NCI-H2081 treated with DMSO at 0.1 percent for 48 hours (cell line): ENCODE measurements around the gene SIPA1L3.

ENCODE experiments used
- DNase-seq: peaks from one replicate; lab custom pipeline; 2025; lab: John Stamatoyannopoulos, UW

Gene SIPA1L3

DNA sequence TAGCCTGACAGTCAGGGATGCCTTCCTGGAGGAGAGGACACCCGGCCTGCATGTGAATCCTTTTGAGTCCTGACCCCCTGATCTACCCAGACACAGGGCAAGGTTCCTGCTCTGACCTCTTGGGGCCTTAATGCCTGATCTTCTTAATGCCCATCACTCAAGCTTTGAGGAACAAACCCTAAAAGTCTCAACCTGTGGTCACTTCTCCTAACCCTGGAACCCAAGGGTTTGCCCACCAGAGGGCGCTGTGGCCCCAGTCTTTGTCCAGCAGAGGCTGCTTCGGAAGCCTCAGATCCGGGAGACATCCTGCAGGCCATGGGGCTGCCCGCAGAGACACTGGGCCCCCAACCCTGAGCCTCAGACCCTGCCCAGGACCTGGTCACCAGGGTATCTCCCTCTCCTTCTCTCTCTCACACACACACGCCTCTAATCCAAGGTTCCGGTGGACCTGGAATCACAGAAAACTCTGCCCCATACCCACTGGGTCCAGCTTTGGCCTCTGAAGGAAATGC is 326.8 kb downstream of the SIPA1L3 start:
- no peak for DNase-seq

DNA sequence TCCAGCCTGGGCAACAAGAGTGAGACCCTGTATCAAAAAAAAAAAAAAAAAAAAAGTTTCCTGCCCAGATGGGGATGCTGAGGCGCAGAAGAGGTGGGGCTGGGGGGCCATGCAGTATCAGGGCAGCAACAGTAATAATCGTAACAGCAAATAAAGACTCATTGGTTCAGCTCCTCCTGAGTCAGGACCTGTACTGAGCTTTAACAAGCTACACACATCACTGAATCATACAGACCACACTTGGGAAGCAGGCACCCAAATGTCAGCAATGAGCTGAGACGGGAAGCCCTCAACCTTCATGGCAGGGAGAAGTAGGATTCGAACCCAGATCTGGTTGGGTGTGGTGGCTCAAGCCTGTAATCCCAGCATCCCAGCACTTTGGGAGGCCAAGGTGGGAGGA is 327.6 kb downstream of the SIPA1L3 start:
- no peak for DNase-seq

DNA sequence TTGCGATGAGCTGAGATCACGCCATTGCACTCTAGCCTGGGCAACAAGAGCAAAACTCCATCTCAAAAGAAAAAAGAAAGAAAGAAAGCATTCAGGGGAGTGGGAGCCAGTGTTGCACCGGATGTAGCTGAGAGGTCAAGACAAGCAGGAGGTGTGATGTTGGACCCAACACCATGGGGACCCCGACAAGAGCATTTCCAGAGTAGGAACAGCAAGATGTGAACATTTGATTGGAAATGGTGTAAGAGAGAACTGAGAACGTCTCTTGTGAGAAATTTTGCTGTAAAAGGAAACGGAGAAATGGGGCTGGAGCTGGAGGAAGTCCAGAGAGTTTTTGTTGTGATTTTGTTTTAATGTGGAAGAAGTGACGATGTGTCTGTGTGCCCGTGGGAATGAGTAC is 332.8 kb downstream of the SIPA1L3 start:
- no peak for DNase-seq

DNA sequence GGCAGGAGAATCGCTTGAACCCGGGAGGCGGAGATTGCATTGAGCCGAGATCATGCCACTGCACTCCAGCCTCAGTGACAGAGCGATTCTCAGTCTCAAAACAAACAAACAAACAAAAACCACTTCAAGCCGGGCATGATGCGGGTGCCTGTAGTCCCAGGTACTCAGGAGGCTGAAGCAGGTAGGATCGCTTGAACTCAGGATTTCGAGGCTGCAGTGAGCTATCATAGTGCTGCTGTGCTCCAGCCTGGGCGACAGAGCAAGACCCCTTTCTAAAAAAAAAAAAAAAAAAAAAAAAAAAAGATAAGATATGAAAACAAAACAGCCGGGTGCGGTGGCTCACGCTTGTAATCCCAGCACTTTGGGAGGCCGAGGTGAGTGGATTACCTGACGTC is 336.3 kb downstream of the SIPA1L3 start:
- DNase-seq = no peak

DNA sequence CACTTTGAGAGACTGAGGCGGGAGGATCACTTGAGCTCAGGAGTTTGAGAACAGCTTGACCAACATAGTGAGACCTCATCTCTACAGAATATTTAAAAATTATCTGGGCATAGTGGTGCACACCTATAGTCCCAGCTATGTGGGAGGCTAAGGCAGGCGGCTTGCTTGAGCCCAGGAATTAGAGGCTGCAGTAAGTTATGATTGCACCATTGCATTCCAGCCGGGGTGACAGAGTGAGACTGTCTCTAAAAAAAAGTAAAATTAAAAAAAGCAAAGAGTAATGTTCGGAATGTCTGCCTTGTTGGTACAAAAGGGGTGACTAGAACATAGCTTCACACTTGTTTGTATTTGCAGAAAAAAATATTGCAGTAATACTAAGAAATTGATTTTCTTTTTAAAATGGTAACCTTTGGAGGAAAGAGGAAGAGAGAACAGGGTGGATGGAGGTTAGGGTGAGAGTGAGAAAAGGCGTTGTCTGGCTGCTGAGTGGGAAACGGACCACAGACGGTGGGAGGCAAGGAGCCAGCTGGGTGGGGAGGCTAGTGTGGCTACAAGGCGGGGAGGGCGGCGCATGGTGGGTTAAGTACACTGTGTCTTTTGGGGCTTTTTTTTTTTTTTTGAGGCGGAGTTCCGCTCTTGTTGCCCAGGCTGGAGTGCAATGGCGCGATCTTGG is 339.0 kb downstream of the SIPA1L3 start:
- no peak for DNase-seq

DNA sequence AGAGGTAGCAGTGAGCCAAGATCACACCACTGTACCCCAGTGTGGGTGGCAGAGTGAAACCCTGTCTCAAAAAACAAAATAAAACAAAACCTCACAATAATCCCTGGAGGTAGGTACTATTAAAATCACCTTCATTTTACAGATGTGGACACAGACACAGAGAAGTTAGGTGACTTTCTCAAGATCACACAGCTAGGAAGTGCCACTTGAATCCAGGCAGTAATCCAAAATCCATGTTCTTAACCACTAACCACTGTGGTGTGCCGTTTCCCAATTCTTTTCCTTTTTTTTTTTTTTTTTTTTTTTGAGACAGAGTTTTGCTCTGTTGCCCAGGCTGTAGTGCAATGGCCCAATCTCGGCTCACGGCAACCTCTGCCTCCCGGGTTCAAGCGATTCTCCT is 340.1 kb downstream of the SIPA1L3 start:
- no peak for DNase-seq

DNA sequence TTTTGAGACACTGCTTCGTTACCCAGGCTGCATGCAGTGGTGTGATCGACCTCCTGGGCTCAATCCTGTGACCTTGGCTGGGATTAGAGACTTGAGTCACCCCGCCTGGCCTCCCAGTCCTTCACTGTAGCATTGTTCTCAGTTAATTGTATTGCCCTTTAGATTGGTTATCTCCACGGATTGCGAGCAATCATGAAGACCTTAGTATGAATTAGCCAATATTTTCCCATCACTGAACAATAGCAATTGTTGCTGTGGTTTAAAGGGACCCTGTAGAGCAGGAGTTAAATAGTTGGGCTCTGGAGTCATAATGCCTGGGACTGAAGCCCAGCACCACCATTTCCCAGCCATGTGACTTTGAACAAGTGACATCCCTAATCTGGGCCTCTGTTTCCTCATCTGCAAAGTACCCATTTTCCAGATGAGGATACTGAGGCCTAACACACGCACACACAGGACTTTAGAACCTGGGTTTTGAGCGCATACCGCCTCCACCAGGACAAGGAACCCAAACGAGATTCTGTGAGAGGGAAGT is 340.8 kb downstream of the SIPA1L3 start:
- no peak for DNase-seq

DNA sequence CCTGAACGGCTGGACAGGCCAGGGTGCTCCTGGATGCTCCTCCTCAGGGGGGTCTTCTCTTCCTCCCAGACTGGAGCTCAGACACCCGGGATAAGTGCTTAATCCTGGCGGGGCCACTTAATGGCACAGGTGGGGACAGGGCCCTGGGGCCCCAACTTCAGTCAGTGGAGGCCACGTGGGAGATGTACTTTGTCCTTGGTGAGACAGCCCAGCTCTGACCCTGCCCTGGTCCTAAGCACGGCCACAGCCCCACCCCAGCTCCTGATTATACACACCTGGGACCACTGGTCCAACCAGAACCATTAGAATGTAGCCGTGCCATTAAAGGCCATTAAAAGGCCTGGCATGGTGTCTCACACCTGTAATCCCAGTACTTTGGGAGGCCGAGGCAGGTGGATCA is 341.4 kb downstream of the SIPA1L3 start:
- DNase-seq = no peak

DNA sequence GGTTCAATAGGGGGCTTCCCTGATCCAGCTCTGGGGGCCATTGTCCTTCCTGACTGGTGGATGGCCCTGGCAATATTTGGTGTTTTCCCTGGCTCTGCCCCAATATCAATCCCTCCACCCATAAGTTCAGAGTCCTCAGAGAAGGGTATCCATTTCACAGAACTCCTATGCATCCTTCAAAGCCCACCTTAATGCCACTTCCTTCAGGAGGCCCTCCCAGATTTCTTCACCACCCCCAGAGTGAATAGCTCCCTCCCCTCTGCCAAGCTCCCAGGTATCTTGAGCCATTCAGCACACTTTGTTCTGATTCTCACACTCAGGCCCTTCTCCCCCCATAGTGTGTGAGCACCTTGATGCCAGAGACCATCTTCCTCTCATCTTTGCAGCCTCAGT is 343.4 kb downstream of the SIPA1L3 start:
- DNase-seq = no peak

DNA sequence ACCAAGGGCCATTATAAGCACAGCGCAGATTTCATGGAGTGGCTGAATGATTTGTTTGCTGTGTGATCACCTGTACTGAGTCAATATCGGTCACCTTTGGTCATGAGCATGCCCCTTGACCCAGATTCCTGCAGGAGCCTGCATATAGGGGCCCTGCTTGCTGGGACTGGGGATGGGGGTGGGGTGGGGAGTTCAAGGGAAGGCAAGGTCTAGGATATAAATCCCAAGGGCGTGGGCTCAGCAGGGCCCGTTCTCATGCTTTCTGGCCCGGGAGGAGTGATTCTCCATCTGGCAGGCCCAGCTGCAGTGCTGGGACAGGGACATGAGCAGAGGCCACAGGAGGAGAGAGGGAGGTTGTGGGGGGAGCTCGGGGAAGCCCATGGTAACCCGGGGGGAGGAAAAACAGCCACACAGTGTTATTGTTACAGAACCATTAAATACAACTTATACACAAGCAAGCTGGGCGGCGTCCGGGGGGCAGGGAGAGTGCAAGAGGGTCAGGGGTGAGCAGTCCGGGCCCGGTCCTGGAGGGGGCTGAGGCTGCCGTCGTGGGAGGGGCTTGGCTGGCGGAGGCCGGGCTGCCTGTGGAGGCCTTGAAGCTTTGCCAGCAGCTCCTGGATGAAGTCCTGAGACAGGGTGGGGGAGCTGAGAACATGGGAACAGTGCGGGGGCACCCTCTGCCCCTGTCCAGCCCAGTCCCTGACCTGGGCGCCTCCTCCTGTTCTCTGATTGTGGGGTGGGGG is 344.0 kb downstream of the SIPA1L3 start:
- DNase-seq = no peak

DNA sequence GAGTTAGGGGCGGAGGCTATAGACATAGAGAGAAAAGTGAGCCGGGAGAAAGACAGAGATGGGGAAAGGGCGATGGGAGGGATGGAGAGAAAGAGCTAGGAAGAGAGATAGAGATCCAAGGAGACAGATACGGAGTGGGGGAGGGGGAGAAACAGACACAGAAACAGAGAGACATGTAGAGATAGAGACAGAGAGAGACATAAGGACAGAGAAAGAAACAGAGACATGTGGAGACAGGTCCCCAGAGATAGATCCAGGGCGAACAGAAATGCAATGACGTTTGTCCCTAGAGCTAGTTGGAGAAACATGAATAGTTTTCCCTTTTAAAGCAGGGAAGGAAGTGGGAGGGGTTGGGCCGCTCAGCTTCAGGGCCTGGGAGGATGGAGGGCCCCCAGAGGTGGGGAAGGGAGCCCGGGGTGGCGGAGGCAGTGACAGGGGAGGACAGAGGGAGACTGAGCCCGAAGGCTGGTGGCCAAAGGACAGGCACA is 344.6 kb downstream of the SIPA1L3 start:
- DNase-seq = no peak

DNA sequence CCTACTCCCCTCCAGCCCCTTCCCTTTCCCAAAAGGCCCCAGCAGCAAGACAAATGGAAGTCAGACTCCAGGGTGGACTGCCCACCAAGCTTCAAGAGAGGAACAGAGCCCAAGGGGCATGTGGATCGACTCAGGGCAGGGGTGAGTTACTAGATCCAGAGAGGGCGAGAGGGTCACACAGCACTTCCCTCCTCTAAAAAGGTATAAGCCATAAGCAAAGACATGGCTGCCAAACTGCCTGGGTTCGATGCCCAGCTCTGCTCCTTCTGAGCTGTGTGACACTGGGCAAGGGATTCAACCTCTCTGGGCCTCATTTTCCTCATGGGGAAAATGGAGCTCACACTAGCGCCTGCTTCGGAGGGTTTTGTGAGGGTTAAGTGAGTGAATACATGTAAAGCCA is 345.4 kb downstream of the SIPA1L3 start:
- DNase-seq = no peak

DNA sequence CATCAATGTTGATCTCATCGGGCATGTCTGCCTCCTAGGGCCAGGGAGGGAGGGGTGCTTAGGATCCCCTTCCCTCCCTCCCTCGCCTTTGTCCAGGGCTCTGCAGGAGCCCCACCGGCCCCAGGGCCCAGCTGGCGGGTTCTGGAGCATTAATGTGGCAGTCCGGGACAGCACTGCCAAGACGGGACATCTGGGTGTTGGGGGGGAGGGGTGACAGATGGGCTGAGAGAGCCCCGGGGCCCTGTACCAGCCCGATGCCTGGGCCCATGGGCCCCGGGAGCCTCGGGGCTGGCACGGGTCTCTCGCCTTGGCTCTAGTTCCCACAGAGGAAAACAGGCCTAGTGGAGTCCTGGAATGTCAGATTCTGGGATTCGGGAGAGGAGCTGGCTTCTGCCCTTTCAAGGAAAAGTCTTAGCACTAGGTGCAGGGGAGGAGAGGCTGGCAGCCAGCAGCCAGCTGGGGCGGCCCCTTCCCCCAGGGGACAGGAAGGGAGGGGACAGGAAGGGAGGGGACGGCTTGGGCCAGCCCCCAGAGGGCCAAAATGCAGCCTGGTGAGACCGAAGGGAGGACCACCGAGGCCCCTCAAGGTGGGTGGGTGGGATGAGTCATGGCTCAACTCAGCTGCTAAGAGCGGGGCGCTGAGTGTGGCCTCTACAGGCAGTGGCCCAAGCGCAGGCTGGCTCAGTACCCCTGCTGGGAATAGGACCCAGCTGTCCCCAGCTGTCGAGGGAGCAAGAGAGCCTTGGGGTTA is 346.1 kb downstream of the SIPA1L3 start:
- no peak for DNase-seq

DNA sequence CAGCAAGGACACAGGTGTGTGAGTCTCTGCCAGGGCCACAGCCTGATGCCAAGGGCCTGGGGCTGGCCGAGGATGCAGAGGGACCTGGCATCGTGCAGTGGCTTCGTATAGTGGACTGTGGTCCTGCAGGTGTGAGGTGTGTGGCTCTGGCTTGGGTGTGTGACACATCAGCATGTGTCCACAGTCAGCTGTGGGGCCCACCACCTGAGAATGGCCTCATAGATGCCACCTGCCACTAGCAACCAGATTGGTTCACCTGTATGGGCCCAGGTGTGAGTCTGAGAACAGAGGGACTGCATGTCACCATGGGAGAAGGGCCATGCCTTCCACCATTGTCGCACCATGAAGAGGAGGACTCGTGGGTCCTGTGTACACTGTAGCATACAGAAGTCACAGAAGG is 346.8 kb downstream of the SIPA1L3 start:
- no peak for DNase-seq

DNA sequence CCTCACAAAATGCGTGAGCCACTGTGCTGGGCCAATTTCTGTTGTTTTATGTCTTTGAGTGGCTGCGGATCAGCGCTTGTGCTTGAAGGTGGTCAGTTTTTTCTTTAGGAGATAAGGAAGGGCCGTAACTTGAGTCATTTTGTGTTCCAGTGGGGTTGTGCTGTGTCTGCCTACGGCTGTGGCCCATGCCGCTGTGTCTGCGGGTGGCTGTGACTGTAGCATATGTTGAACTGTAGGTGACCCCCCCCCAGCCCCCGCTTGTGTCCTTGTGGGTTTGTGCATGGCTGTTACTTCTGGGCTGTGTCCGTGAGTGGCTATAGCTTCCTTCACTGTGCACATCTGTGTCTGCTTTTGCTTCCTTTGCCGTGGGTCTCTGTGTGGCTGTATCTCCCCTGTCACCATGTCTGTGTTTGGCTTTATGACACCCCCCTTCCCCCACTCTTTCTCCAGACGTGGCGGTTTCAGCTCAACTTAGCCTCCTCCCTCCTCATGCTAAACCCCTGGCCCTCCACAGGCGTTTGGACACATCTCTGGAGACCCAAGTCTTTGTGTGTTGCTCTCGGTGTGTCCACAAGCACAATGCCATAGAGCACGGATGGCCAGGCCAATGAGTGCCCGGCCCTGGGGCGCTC is 348.5 kb downstream of the SIPA1L3 start:
- DNase-seq = no peak
